Tibial artery (tissue), 4 donors: ENCODE data around the gene THSD4.

Experiments used
- DNase-seq, 2 donors: peaks; one replicate each; pipeline ENCODE4 v3.0.0-alpha.2; 2019
- H3K27ac ChIP-seq, 2 donors: fragments of 200-600 bp; sonication (generic) in 1 of 2; 1 replicate in 1 of 2; 2 replicates in 1 of 2; pipeline ENCODE4 v1.5.1; 2018 to 2019; ENCODE audit warnings: mild to moderate bottlenecking in 1 of 2
- H3K27me3 ChIP-seq, 2 donors: fragments of 200-600 bp; sonication (generic) in 1 of 2; one replicate each; pipeline versions ENCODE4 v1.5.1 to v1.6.0; 2016 to 2019
- H3K36me3 ChIP-seq, 3 donors: fragments of 200-600 bp; sonication (generic) in 2 of 3; one replicate each; pipeline ENCODE4 v1.5.1; 2016 to 2019; ENCODE audit warnings: mild to moderate bottlenecking in 2 of 3
- H3K4me1 ChIP-seq, 4 donors: fragments of 200-600 bp; sonication (generic) in 2 of 4; 1 replicate in 3 of 4; 2 replicates in 1 of 4; pipeline ENCODE4 v1.5.1; 2016 to 2019
- H3K4me3 ChIP-seq, 2 donors: fragments of 200-600 bp; sonication (generic) in 1 of 2; 1 replicate in 1 of 2; 2 replicates in 1 of 2; pipeline ENCODE4 v1.5.1; 2018 to 2019; ENCODE audit warnings: mild to moderate bottlenecking in 2 of 2
- H3K9me3 ChIP-seq, 3 donors: fragments of 200-600 bp; sonication (generic) in 1 of 3; one replicate each; pipeline ENCODE4 v1.5.1; 2016 to 2019
- CTCF ChIP-seq, 2 experiments: fragments of 200-600 bp in 1 of 2; fragments of 450-650 bp in 1 of 2; IDR thresholded peaks; one replicate each; pipeline ENCODE4 v1.5.1; 2017 to 2019; ENCODE audit warnings: antibody characterized with exemption in 2 of 2, mild to moderate bottlenecking in 1 of 2, moderate library complexity in 1 of 2
- intact Hi-C: fragments of 100-400 bp; cut with DNase I; formaldehyde crosslinking; loops from one replicate; pipeline ENCODE4 v1.15.0; 2023; ENCODE audit warnings: low total_unique reads

The THSD4 gene

GRCh38 chr15:71712182-71712581 lies 596.9 kb downstream of the THSD4 start:
- Histone ChIP-seq H3K27ac (no peak overlapping the region), H3K4me1 (peaks cover 0 to 41% (median 23%) of the 10 kb centered on the region in 4 donors), H3K36me3 (no peaks in the 10 kb centered on the region), H3K27me3 (no peaks in the 10 kb centered on the region), H3K4me3 (no peak overlapping the region), H3K9me3 (no peaks in the 10 kb centered on the region)
- intact Hi-C loops = no loop called here
- TF ChIP-seq CTCF (IDR thresholded peaks at IDR 0.05) = no peak
- no peak for DNase-seq

GRCh38 chr15:71713191-71713809 lies 598.0 kb downstream of the THSD4 start:
- H3K9me3 ChIP-seq = no peaks in the 10 kb centered on the region
- TF ChIP-seq CTCF (IDR thresholded peaks at IDR 0.05) = no peak
- no peak overlapping the region for H3K4me3 ChIP-seq
- no peaks in the 10 kb centered on the region for H3K36me3 ChIP-seq
- DNase-seq = no peak
- H3K4me1 ChIP-seq = peaks cover 0 to 30% (median 12%) of the 10 kb centered on the region in 4 donors
- no peaks in the 10 kb centered on the region for H3K27me3 ChIP-seq
- intact Hi-C loops = no loop called here
- H3K27ac ChIP-seq = no peak overlapping the region

- Histone ChIP-seq H3K4me3 (no peak overlapping the region), H3K9me3 (no peaks in the 10 kb centered on the region), H3K36me3 (no peaks in the 10 kb centered on the region), H3K27ac (no peak overlapping the region), H3K4me1 (peaks cover 0 to 6% (median 2%) of the 10 kb centered on the region in 4 donors), H3K27me3 (no peaks in the 10 kb centered on the region)
- no peak for TF ChIP-seq CTCF (IDR thresholded peaks at IDR 0.05)
- DNase-seq = no peak
- intact Hi-C loops = no loop called here
Observed at GRCh38 chr15:71715914-71716313, 600.6 kb downstream of the THSD4 start.

- Histone ChIP-seq H3K27ac (no peak overlapping the region), H3K4me1 (peaks cover 0 to 4% (median 2%) of the 10 kb centered on the region in 4 donors), H3K9me3 (no peaks in the 10 kb centered on the region), H3K36me3 (no peaks in the 10 kb centered on the region), H3K4me3 (no peak overlapping the region), H3K27me3 (no peaks in the 10 kb centered on the region)
- intact Hi-C loops = no loop called here
- no peak for DNase-seq
- TF ChIP-seq CTCF (IDR thresholded peaks at IDR 0.05) = no peak
Observed at GRCh38 chr15:71716990-71717389, 601.7 kb downstream of the THSD4 start.

- H3K4me1 ChIP-seq = peaks cover 0 to 4% (median 0%) of the 10 kb centered on the region in 4 donors
- no peak for TF ChIP-seq CTCF (IDR thresholded peaks at IDR 0.05)
- H3K4me3 ChIP-seq = no peak overlapping the region
- H3K9me3 ChIP-seq = no peaks in the 10 kb centered on the region
- intact Hi-C loops = no loop called here
- DNase-seq = no peak
- no peaks in the 10 kb centered on the region for H3K27me3 ChIP-seq
- H3K27ac ChIP-seq = no peak overlapping the region
- H3K36me3 ChIP-seq = no peaks in the 10 kb centered on the region
Observed at GRCh38 chr15:71718116-71718910, 603.0 kb downstream of the THSD4 start.
